Stimulated activated CD4-positive, alpha-beta T cell treated with anti-CD3 and anti-CD28 coated beads, Interleukin-2, amount 100 ng/mL, for 48 hours (primary cell): ENCODE data around the gene RNF13.
A peak's percentile ranks its signal among the peaks of the same experiment; 100 is the strongest.
"Not testable (repeated sequence)": the region's sequence is repeated elsewhere in the genome, so short reads cannot be mapped to it uniquely, and the experiment has no call there.

Source experiments
- DNase-seq, 2 donors: peaks; one replicate each; pipeline ENCODE4 v3.0.0-alpha.2; 2020

Gene RNF13

GRCh38 chr3:149844091-149844490 lies 31.1 kb downstream of the RNF13 start:
- no peak for DNase-seq

GRCh38 chr3:149845570-149846244 lies 32.7 kb downstream of the RNF13 start:
- no peak for DNase-seq

- DNase-seq, result no peak
Measured at GRCh38 chr3:149848238-149848637, 35.2 kb downstream of the RNF13 start.

- no peak for DNase-seq
Measured at GRCh38 chr3:149848688-149849087, 35.7 kb downstream of the RNF13 start.

- no peak for DNase-seq
Measured at GRCh38 chr3:149850787-149851584, 38.0 kb downstream of the RNF13 start.

DNA sequence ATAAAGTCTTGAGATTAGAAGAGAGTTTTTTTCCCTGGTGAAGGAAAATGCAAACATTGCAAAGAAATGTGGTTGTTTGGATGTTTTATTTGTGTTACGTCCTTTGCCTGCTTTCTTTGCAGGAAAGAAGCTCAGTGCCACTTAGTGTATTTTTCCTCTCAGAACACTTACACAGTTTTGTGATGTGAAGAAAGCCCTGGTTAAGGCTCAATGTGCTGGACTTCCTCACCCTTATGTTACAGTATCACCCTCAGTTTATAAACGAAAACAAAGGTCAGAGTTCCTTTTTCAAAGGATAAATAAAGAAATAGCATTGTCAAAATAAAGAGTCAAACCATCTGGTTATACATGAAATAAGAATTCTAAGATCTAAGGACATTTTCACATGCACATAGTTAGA lies 45.9 kb downstream of the RNF13 start:
- no peak for DNase-seq

DNA sequence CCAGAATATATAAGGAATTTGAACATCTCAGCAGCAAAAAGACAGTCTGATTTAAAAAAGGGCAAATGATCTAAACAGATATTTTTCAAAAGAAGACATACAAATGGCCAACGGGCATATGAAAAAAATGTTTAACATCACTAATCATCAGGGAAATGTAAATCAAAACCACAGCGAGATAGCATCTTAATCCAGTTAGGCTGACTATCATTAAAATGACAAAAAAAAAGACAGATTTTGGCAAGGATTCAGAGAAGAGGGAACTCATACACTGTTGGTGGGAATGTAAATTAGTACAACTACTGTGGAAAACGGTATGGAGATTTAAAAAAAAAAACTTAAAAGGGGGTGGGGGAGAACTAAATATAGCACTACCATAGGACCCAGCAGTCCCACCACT lies 47.9 kb downstream of the RNF13 start:
- no peak for DNase-seq

DNA sequence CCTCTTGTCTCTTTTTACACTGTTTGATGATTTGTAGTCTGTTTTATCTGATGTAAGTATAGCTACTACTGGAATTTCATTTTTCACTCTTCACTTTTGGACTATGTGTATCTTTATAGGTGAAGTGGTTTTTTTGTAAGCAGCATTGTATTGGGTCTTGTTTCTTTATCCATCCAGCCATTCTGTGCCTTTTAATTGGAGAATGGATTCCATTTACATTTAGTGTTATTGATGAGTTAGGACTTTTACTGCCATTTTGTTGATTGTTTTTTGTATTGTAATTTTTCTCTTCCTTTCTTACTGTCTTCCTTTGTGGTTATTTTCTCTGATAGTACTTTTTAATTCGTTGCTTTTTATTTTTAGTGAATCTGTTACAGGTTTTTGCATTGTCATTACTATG lies 54.5 kb downstream of the RNF13 start:
- no peak for DNase-seq

- DNase-seq, result no peak
Measured at GRCh38 chr3:149871855-149872254, 58.8 kb downstream of the RNF13 start.

GRCh38 chr3:149872589-149872988 lies 59.6 kb downstream of the RNF13 start:
- DNase-seq, result no peak

GRCh38 chr3:149877668-149878067 lies 64.7 kb downstream of the RNF13 start:
- no peak for DNase-seq

GRCh38 chr3:149879872-149880271 lies 66.9 kb downstream of the RNF13 start:
- DNase-seq, result peak; percentile 2 to 6

DNA sequence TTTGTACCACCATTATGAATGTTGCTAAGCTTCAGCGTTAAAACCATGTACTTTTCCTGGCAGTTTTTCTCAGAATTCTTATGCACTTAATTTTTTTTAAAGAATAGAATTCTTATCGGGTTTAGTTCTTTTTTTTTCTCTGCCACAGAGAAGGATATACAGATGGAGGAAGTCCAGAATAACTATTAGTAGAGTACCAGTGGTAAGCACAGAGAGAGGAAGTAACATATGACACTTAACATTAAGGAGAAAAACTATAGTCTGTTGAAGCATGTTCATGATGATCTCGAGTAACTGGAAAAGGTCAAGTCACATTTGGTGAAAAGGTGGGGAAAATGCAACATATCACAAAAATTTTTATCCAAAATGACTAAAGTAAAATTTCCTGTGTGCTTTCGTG lies 68.9 kb downstream of the RNF13 start:
- DNase-seq, result no peak

DNA sequence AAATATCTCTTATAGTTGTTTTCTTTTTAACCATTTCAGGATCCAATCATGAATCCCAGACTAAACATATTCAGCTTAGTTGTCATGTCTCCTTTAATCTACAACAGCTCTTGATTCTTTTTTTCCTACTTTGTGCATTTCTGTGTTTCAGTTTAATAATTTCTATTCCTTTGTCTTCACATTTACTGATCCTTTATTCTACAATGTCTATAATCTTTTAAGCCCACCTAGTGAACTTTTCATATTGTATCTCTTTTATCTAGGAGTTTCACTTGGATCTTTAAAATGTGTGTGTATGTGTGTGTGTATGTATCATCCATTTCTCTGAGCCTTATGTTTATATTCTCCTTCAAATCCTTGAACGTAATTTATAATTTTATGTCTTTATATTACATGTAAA lies 70.1 kb downstream of the RNF13 start:
- DNase-seq, result no peak

- DNase-seq, result not testable (repeated sequence)
Measured at GRCh38 chr3:149883860-149884259, 70.8 kb downstream of the RNF13 start.

- not testable (repeated sequence) for DNase-seq
Measured at GRCh38 chr3:149884848-149885247, 71.8 kb downstream of the RNF13 start.

GRCh38 chr3:149886957-149887356 lies 73.9 kb downstream of the RNF13 start:
- DNase-seq, result no peak

DNA sequence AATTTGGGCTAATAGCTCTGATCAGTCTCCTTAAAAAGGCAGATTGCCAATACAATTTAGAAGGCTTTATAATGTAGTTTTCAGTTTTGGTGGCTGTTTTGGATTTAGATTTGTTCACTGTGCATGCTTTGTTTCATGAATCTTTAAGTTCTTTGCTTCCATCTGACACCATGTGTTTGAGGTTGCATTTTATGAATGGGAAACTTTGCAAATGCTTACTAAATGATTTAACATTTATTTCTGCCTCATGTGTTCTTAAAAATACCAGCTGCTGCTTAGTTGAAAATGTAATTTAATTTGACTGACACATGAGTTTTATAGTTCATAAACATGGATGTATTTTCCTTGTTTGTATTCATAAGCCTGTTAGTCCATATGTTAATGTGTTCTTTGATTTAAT lies 78.6 kb downstream of the RNF13 start:
- no peak for DNase-seq

- DNase-seq, result no peak
Measured at GRCh38 chr3:149892371-149892770, 79.4 kb downstream of the RNF13 start.

- no peak for DNase-seq
Measured at GRCh38 chr3:149894205-149894604, 81.2 kb downstream of the RNF13 start.

GRCh38 chr3:149895339-149895738 lies 82.3 kb downstream of the RNF13 start:
- DNase-seq, result no peak

GRCh38 chr3:149895769-149896168 lies 82.8 kb downstream of the RNF13 start:
- no peak for DNase-seq

GRCh38 chr3:149898771-149899170 lies 85.8 kb downstream of the RNF13 start:
- DNase-seq, result no peak

DNA sequence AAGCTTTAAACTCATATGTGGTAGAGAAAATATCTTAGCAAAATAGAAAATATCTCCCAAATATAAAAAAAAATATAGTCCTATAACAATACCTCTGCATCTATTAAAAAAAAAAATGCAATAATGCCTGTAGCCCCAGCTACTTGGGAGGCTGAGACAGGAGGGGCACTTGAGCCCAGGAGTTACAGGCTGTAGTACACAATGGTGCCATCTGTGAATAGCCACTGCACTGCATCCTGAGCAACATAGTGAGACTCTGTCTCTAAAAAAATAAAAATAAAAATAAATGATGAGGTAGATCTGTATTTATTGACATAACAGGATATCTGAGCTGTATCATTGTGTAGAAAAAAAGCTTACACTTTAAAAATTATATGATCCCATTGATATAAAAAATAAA lies 87.3 kb downstream of the RNF13 start:
- no peak for DNase-seq

DNA sequence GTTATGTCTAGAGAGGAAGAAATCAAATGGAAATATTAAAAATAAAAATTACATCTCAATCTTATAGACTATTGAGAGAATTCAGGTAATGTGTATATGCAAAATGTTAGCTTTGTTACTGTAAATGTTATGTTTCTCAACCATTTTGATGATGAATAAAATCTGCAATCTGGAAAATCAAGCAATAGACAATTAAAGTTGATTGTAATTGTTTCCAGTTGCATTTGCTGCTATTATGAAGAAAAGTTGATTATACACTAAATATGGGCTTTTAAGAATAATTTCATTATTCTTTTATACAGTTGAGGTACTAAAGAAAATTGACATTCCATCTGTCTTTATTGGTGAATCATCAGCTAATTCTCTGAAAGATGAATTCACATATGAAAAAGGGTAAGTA lies 88.8 kb downstream of the RNF13 start:
- no peak for DNase-seq
